HG03039 (cell line): Measurements from ENCODE around the gene CIAO2A.
"Not testable (repeated sequence)": the region's sequence is repeated elsewhere in the genome, so short reads cannot be mapped to it uniquely, and the experiment has no call there.

Source experiments
- ATAC-seq: cut with Tn5 transposase; IDR thresholded peaks from one replicate; pipeline ENCODE4 v1.9.1; 2021; ENCODE audit warnings: mild to moderate bottlenecking, moderate library complexity; ENCODE audit not compliant: unreplicated experiment

CIAO2A gene

GRCh38 chr15:64112073-64112772 lies 18.6 kb upstream of the CIAO2A start:
- ATAC-seq, result no peak

GRCh38 chr15:64111679-64112050 lies 18.0 kb upstream of the CIAO2A start:
- no peak for ATAC-seq

GRCh38 chr15:64110950-64111678 lies 17.5 kb upstream of the CIAO2A start:
- no peak for ATAC-seq

GRCh38 chr15:64110108-64110701 lies 16.6 kb upstream of the CIAO2A start:
- ATAC-seq, result not testable (repeated sequence)

GRCh38 chr15:64107337-64107736 lies 13.7 kb upstream of the CIAO2A start:
- ATAC-seq, result no peak

GRCh38 chr15:64105113-64105704 lies 11.6 kb upstream of the CIAO2A start:
- ATAC-seq, result no peak

- no peak for ATAC-seq
Measured at GRCh38 chr15:64102497-64102896, 8.9 kb upstream of the CIAO2A start.

- ATAC-seq, result no peak
Measured at GRCh38 chr15:64100958-64101357, 7.3 kb upstream of the CIAO2A start.

- ATAC-seq, result no peak
Measured at GRCh38 chr15:64099379-64099778, 5.7 kb upstream of the CIAO2A start.

GRCh38 chr15:64096668-64097384 lies 3.2 kb upstream of the CIAO2A start:
- ATAC-seq, result no peak

GRCh38 chr15:64095795-64096667 lies 2.4 kb upstream of the CIAO2A start, which contains the start of gene SNX1:
SNX1 (plus strand) TSS chr15:64095982; CDS start chr15:64096014, 32 bp downstream.
- peak; percentile 29 for ATAC-seq

GRCh38 chr15:64095431-64095794 lies 1.8 kb upstream of the CIAO2A start:
- no peak for ATAC-seq

- no peak for ATAC-seq
Measured at GRCh38 chr15:64092864-64093626, 593 bp downstream of the CIAO2A start.

GRCh38 chr15:64092075-64092820 lies 1.4 kb downstream of the CIAO2A start:
- no peak for ATAC-seq

- ATAC-seq, result no peak
Measured at GRCh38 chr15:64090527-64090926, 3.1 kb downstream of the CIAO2A start.

- ATAC-seq, result no peak
Measured at GRCh38 chr15:64089543-64090280, 3.9 kb downstream of the CIAO2A start.

GRCh38 chr15:64082757-64083156 lies 10.9 kb downstream of the CIAO2A start:
- no peak for ATAC-seq

GRCh38 chr15:64073496-64073895 lies 20.1 kb downstream of the CIAO2A start:
- not testable (repeated sequence) for ATAC-seq
